Sigmoid colon (tissue), 4 donors: Measurements from ENCODE around the gene FUT8.

Experiments used
- EP300 ChIP-seq, 4 donors: sonication (generic); formaldehyde crosslinking; IDR thresholded peaks; one replicate each; pipeline ENCODE4 v1.6.1; 2017; ENCODE audit warnings: antibody characterized with exemption in 4 of 4
- POLR2A ChIP-seq, 2 donors: fragments of 450-650 bp; IDR thresholded peaks; one replicate each; pipeline ENCODE4 v1.6.1; 2016; ENCODE audit warnings: antibody characterized with exemption in 2 of 2, mild to moderate bottlenecking in 2 of 2, moderate library complexity in 2 of 2
- TF ChIP-seq, protein P1 (sequence below), 4 experiments: fragments of 450-650 bp in 3 of 4; fragments of 200-600 bp in 1 of 4; IDR thresholded peaks; one replicate each; pipeline ENCODE4 v1.5.1; 2016 to 2019; ENCODE audit warnings: antibody characterized with exemption in 4 of 4, mild to moderate bottlenecking in 3 of 4, moderate library complexity in 2 of 4

DNA sequence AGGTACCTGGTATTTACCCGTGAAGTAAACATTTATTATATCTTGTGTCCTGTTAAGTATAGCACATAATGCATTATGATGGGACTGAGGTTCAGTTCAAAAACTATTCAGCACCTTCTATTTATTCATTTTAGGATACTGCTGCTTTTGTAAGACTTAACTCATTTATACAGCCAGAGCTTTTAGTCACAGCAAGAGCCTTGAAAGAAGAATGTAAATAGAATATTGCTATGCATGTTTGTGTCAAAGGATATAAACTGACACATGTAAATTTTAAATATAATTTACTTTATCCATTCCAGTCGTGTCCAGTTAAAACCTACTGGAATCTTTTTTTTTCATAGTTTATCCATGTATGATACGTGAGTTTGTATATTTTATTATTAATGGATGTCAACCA, 168.8 kb downstream of the FUT8 start:
- TF ChIP-seq, protein P1, sequence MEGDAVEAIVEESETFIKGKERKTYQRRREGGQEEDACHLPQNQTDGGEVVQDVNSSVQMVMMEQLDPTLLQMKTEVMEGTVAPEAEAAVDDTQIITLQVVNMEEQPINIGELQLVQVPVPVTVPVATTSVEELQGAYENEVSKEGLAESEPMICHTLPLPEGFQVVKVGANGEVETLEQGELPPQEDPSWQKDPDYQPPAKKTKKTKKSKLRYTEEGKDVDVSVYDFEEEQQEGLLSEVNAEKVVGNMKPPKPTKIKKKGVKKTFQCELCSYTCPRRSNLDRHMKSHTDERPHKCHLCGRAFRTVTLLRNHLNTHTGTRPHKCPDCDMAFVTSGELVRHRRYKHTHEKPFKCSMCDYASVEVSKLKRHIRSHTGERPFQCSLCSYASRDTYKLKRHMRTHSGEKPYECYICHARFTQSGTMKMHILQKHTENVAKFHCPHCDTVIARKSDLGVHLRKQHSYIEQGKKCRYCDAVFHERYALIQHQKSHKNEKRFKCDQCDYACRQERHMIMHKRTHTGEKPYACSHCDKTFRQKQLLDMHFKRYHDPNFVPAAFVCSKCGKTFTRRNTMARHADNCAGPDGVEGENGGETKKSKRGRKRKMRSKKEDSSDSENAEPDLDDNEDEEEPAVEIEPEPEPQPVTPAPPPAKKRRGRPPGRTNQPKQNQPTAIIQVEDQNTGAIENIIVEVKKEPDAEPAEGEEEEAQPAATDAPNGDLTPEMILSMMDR (IDR thresholded peaks at IDR 0.05): no peak
- TF ChIP-seq POLR2A (IDR thresholded peaks at IDR 0.05) (no peak), EP300 (IDR thresholded peaks at IDR 0.05) (no peak)
